ENCODE measurements around the gene CATSPERE.
"Not testable (repeated sequence)": the region's sequence is repeated elsewhere in the genome, so short reads cannot be mapped to it uniquely, and the experiment has no call there.

CATSPERE gene

DNA sequence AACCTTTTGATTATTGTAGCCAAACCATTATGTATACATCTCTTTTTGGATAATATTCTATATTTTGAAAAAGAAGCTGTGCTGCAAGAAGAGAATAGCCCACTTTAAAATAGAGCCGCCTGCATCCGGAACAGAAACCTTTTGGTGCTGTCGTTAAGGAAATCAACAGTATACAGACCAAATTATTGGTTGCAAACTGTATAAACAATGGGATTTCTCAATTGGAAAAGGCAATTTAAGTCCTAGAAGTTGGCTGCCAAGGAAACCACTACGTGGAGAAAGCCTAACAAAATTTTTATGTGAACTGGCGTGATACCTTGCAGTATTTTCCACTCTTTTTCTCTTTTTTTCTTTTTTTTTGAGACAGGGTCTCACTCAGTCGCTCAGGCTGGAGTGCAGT is 217.6 kb downstream of the CATSPERE start:
- Histone ChIP-seq H3K4me1 (ENCODE audit: insufficient read depth, low read length, poor library complexity, severe bottlenecking) (no peaks in the 10 kb centered on the region), H3K9me2 (replicated peaks; ENCODE audit: low read depth, low read length) (no peaks in the 10 kb centered on the region), H3K9me3 (ENCODE audit: insufficient read depth, low read depth, low read length) (no peaks in the 10 kb centered on the region), H3K79me2 (ENCODE audit: insufficient read depth, low read length) (peaks cover 81% of the 10 kb centered on the region), H3F3A (ENCODE audit: low read depth) (no peaks in the 10 kb centered on the region), H2AFZ (ENCODE audit: low read length) (no peak overlapping the region), H3K36me3 (ENCODE audit: insufficient read depth, low read length) (peaks cover 12% of the 10 kb centered on the region; the same call in 1 of the 2 replicates), H3K4me2 (ENCODE audit: low read depth, low read length, poor library complexity, severe bottlenecking) (no peak overlapping the region), H3K4me3 (ENCODE audit: low read length, poor library complexity, severe bottlenecking) (no peak overlapping the region), H3K9ac (ENCODE audit: low read depth, low read length, poor library complexity, severe bottlenecking) (no peak overlapping the region), H4K20me1 (ENCODE audit: insufficient read depth, low read length, poor library complexity, severe bottlenecking) (peaks cover 7% of the 10 kb centered on the region), H3K27me3 (ENCODE audit: insufficient read depth, low read length, poor library complexity, severe bottlenecking) (no peaks in the 10 kb centered on the region)
- TF ChIP-seq, protein P1, sequence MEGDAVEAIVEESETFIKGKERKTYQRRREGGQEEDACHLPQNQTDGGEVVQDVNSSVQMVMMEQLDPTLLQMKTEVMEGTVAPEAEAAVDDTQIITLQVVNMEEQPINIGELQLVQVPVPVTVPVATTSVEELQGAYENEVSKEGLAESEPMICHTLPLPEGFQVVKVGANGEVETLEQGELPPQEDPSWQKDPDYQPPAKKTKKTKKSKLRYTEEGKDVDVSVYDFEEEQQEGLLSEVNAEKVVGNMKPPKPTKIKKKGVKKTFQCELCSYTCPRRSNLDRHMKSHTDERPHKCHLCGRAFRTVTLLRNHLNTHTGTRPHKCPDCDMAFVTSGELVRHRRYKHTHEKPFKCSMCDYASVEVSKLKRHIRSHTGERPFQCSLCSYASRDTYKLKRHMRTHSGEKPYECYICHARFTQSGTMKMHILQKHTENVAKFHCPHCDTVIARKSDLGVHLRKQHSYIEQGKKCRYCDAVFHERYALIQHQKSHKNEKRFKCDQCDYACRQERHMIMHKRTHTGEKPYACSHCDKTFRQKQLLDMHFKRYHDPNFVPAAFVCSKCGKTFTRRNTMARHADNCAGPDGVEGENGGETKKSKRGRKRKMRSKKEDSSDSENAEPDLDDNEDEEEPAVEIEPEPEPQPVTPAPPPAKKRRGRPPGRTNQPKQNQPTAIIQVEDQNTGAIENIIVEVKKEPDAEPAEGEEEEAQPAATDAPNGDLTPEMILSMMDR (conservative IDR thresholded peaks at IDR 0.05; ENCODE audit: low read length), result no peak
- no peak for TF ChIP-seq EZH2phosphoT487 (IDR thresholded peaks at IDR 0.05; ENCODE audit: borderline replicate concordance)

DNA sequence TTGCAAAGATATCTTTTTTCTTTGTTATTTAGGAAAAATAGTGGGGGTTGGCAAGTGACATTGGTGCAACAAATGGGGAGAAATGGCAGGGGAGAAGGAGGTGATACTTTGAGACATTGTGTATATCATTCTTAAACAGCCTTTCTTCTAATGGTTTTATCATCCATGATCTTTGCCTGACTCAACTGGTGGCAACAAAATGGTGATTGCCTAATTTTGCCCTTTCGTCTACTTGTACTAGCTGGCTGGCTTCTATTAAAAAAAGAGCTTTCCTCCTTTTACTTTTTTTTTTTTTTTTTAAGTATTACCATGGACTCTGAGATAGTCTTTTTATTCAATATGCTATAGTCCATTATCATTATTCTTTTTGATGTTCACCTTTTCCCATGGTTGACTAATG is 219.6 kb downstream of the CATSPERE start:
- no peak for TF ChIP-seq EZH2phosphoT487 (IDR thresholded peaks at IDR 0.05; ENCODE audit: borderline replicate concordance)
- TF ChIP-seq, protein P1 (conservative IDR thresholded peaks at IDR 0.05; ENCODE audit: low read length), result no peak
- Histone ChIP-seq H3K4me2 (ENCODE audit: low read depth, low read length, poor library complexity, severe bottlenecking) (no peak overlapping the region), H2AFZ (ENCODE audit: low read length) (no peak overlapping the region), H3K9me3 (ENCODE audit: insufficient read depth, low read depth, low read length) (no peaks in the 10 kb centered on the region), H3K4me1 (ENCODE audit: insufficient read depth, low read length, poor library complexity, severe bottlenecking) (peaks cover 4% of the 10 kb centered on the region), H3K27me3 (ENCODE audit: insufficient read depth, low read length, poor library complexity, severe bottlenecking) (no peaks in the 10 kb centered on the region), H3K9me2 (replicated peaks; ENCODE audit: low read depth, low read length) (no peaks in the 10 kb centered on the region), H3K9ac (ENCODE audit: low read depth, low read length, poor library complexity, severe bottlenecking) (no peak overlapping the region), H3K79me2 (ENCODE audit: insufficient read depth, low read length) (peaks cover 73% of the 10 kb centered on the region), H3K36me3 (ENCODE audit: insufficient read depth, low read length) (no peaks in the 10 kb centered on the region; the same call in 1 of the 2 replicates), H3F3A (ENCODE audit: low read depth) (no peaks in the 10 kb centered on the region), H3K4me3 (ENCODE audit: low read length, poor library complexity, severe bottlenecking) (no peak overlapping the region), H4K20me1 (ENCODE audit: insufficient read depth, low read length, poor library complexity, severe bottlenecking) (peaks cover 7% of the 10 kb centered on the region)

DNA sequence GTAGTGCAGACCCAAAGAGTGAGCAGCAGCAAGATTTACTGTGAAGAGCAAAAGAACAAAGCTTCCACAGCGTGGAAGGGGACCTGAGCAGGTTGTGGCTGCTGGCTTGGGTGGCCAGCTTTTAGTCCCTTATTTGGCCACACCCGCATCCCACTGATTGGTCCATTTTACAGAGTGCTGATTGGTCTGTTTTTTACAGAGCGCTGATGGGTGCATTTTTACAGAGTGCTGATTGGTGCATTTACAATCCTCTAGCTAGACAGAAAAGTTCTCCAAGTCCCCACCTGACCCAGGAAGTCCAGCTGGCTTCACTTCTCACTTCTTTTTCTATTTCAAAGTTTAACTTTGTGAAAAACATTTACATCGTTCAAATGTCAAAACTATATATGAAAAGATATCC is 221.0 kb downstream of the CATSPERE start:
- H3K4me3 ChIP-seq (ENCODE audit: low read length, poor library complexity, severe bottlenecking); H3K4me1 ChIP-seq (ENCODE audit: insufficient read depth, low read length, poor library complexity, severe bottlenecking); H3K9ac ChIP-seq (ENCODE audit: low read depth, low read length, poor library complexity, severe bottlenecking); H3F3A ChIP-seq (ENCODE audit: low read depth); H3K4me2 ChIP-seq (ENCODE audit: low read depth, low read length, poor library complexity, severe bottlenecking); H3K36me3 ChIP-seq (ENCODE audit: insufficient read depth, low read length); H4K20me1 ChIP-seq (ENCODE audit: insufficient read depth, low read length, poor library complexity, severe bottlenecking); H3K9me2 ChIP-seq (replicated peaks; ENCODE audit: low read depth, low read length); H3K9me3 ChIP-seq (ENCODE audit: insufficient read depth, low read depth, low read length); H2AFZ ChIP-seq (ENCODE audit: low read length); H3K27me3 ChIP-seq (ENCODE audit: insufficient read depth, low read length, poor library complexity, severe bottlenecking): not testable (repeated sequence)
- peaks cover 62% of the 10 kb centered on the region for H3K79me2 ChIP-seq (ENCODE audit: insufficient read depth, low read length)

Measured in Loucy (cell line).